ENCODE measurements around the gene COPZ1.

GRCh38 chr12:54389607-54390175, 64.8 kb downstream of the COPZ1 start:
- TF ChIP-seq CTCF (IDR thresholded peaks at IDR 0.05; ENCODE audit: poor library complexity) (no peak), EZH2phosphoT487 (IDR thresholded peaks at IDR 0.05; ENCODE audit: low read depth, severe bottlenecking, unreplicated experiment) (no peak), EZH2 (IDR thresholded peaks at IDR 0.05; ENCODE audit: borderline replicate concordance) (no peak)
